GM23338 (cell line): ENCODE results near the gene ZSCAN21.

Source experiments
- EZH2 ChIP-seq: fragments of 200-600 bp; sonication (generic); IDR thresholded peaks from one replicate; pipeline ENCODE4 v1.8.0; 2017; ENCODE audit warnings: antibody characterized with exemption, mild to moderate bottlenecking, low read depth; ENCODE audit not compliant: unreplicated experiment
- TF ChIP-seq, protein P1 (sequence below): IDR thresholded peaks from one replicate; pipeline ENCODE4 v1.6.1; 2018; ENCODE audit warnings: antibody characterized with exemption; ENCODE audit not compliant: unreplicated experiment
- TF ChIP-seq, protein P2 (sequence below), 2 experiments: fragments of 200-600 bp in 1 of 2; sonication (generic) in 1 of 2; conservative IDR thresholded peaks; 2 replicates each; pipeline versions ENCODE4 v1.5.1 to v1.6.1; 2016 to 2017; ENCODE audit warnings: antibody characterized with exemption in 2 of 2, low read depth in 2 of 2, mild to moderate bottlenecking in 2 of 2, moderate library complexity in 1 of 2

DNA sequence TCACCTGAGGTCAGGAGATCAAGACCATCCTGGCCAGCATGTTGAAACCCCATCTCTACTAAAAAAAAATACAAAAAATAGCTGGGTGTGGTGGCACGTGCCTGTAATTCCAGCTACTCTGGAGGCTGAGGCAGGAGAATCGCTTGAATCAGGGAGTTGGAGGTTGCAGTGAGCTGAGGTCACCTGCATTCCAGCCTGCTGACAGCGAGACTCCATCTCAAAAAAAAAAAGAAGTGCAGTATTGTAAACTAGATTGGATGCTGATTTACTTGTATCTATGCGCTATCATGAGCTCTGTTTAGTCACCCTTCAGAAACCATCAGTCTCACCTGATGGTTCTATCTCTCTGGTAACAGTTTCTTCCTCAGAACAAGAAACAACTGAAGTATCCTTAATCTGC lies 13.8 kb downstream of the ZSCAN21 start:
- TF ChIP-seq, protein P1, sequence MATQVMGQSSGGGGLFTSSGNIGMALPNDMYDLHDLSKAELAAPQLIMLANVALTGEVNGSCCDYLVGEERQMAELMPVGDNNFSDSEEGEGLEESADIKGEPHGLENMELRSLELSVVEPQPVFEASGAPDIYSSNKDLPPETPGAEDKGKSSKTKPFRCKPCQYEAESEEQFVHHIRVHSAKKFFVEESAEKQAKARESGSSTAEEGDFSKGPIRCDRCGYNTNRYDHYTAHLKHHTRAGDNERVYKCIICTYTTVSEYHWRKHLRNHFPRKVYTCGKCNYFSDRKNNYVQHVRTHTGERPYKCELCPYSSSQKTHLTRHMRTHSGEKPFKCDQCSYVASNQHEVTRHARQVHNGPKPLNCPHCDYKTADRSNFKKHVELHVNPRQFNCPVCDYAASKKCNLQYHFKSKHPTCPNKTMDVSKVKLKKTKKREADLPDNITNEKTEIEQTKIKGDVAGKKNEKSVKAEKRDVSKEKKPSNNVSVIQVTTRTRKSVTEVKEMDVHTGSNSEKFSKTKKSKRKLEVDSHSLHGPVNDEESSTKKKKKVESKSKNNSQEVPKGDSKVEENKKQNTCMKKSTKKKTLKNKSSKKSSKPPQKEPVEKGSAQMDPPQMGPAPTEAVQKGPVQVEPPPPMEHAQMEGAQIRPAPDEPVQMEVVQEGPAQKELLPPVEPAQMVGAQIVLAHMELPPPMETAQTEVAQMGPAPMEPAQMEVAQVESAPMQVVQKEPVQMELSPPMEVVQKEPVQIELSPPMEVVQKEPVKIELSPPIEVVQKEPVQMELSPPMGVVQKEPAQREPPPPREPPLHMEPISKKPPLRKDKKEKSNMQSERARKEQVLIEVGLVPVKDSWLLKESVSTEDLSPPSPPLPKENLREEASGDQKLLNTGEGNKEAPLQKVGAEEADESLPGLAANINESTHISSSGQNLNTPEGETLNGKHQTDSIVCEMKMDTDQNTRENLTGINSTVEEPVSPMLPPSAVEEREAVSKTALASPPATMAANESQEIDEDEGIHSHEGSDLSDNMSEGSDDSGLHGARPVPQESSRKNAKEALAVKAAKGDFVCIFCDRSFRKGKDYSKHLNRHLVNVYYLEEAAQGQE = no peak
- TF ChIP-seq, protein P2, sequence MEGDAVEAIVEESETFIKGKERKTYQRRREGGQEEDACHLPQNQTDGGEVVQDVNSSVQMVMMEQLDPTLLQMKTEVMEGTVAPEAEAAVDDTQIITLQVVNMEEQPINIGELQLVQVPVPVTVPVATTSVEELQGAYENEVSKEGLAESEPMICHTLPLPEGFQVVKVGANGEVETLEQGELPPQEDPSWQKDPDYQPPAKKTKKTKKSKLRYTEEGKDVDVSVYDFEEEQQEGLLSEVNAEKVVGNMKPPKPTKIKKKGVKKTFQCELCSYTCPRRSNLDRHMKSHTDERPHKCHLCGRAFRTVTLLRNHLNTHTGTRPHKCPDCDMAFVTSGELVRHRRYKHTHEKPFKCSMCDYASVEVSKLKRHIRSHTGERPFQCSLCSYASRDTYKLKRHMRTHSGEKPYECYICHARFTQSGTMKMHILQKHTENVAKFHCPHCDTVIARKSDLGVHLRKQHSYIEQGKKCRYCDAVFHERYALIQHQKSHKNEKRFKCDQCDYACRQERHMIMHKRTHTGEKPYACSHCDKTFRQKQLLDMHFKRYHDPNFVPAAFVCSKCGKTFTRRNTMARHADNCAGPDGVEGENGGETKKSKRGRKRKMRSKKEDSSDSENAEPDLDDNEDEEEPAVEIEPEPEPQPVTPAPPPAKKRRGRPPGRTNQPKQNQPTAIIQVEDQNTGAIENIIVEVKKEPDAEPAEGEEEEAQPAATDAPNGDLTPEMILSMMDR (conservative IDR thresholded peaks at IDR 0.05; ENCODE audit: low read depth in 2 of 2) = no peak
- TF ChIP-seq EZH2 = no peak
